ENCODE results near the gene TRERF1. TPM values are rescaled to one million over a fixed set of nuclear protein-coding genes. Genes with fewer than 3 reads are reported as not detected.

Gene TRERF1
- total RNA-seq, 1 donor from 2014 or later, result 7.9 TPM

DNA sequence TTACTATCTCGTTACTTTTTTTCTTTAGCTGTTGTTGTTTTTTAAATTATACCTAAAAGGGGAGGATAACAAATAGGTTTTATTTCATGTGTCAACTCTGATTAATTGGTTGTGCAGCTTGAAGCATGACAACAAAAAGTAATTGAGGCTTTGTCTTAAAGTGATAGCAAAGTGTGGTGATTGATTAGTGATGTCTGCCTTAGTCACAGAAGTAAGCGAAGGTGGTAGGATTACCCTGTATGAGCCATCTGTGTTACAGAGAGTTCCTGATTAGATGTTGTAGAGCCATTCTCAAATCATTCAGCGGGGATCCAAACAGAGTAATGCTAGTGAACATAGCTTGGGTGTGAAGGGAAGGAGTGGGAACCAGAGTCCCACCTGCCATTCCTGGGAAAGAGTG, 219.7 kb downstream of the TRERF1 start:
- H3K36me3 Mint-ChIP-seq (ENCODE audit: insufficient read depth), result no peaks in the 10 kb centered on the region
- H3K27ac Mint-ChIP-seq, result no peak overlapping the region
- no peaks in the 10 kb centered on the region for H3K9me3 Mint-ChIP-seq (ENCODE audit: low read depth)
- no peaks in the 10 kb centered on the region for H3K27me3 Mint-ChIP-seq
- no peak for DNase-seq (ENCODE audit: low spot score, unreplicated experiment)
- no peak overlapping the region for H3K4me3 Mint-ChIP-seq (ENCODE audit: low read depth)
- H3K4me1 Mint-ChIP-seq (ENCODE audit: low read depth), result peaks cover 8% of the 10 kb centered on the region
- TF ChIP-seq, protein P1, sequence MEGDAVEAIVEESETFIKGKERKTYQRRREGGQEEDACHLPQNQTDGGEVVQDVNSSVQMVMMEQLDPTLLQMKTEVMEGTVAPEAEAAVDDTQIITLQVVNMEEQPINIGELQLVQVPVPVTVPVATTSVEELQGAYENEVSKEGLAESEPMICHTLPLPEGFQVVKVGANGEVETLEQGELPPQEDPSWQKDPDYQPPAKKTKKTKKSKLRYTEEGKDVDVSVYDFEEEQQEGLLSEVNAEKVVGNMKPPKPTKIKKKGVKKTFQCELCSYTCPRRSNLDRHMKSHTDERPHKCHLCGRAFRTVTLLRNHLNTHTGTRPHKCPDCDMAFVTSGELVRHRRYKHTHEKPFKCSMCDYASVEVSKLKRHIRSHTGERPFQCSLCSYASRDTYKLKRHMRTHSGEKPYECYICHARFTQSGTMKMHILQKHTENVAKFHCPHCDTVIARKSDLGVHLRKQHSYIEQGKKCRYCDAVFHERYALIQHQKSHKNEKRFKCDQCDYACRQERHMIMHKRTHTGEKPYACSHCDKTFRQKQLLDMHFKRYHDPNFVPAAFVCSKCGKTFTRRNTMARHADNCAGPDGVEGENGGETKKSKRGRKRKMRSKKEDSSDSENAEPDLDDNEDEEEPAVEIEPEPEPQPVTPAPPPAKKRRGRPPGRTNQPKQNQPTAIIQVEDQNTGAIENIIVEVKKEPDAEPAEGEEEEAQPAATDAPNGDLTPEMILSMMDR (IDR thresholded peaks at IDR 0.05; ENCODE audit: unreplicated experiment), result no peak

DNA sequence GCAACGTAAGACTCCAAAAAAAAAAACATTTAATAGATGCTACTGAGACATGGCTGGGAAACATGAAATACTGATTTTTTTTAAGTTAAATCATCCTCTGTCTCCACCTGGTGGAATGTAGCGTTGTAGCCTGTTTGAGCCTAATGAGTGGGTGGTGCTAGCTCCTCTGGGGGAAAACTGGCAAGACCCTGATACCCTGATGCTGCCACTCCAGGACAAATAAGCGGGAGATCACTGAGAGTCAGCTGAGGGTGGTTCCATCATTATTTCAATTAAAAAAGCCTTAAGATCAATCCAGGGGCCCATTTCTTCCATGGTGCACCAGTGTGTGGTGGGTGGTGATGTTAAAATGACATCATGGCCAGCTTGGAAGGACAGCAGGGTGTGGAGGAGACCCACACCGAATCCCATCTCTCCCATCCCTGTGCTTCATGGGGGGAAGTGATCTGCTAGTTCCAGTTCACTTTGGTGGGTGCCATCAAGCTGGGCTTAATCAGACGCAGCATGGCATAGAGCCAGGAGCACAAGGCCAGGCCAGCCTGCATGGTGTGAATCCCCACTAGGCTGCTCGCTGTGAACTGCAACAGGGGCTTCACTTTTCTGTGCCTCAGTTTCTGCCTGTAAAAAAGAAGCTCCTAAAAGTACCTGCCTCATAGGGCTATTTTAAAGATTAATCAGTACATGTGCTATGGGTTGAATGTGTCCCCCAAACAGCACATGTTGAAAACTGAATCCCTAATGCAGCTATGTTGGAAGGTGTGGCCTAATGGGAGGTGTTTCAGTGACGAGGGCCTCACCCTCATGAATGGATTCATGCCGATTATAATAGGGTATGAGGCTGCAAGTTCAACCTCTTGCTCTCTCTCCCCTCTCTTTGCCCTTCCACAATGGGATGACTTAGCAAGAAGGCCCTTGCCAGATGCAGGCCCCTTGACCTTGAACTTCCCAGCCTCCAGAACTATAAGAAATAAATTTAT, 221.1 kb downstream of the TRERF1 start:
- no peak for DNase-seq (ENCODE audit: low spot score, unreplicated experiment)

DNA sequence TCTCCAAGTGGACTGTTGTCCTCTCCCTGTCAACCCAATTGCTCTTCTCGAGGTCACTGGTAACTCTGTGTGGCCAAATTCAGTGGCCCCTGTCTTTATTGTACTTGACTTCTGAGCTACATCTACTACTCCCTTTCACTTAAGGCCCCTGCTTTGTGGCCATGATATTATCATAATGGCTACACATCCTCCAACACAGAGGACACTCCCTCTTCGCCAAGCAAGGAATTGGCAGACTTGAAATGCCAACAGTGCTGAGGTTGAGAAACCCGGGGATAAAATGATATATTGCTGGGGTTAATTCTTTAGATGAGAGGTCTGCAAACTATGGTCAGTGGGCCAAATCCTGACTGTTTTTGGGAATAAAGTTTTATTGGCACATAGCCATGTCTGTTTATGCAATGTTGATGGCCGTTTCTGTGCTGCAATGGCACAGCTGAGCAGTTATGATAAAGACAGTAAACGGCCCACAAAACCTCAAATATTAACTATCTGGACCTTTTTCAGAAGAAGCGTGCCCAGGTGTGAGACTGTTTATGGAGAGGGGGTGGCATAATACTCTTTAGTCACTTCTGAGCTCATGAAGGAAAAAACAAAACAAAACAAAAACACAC, 222.1 kb downstream of the TRERF1 start:
- no peaks in the 10 kb centered on the region for H3K27me3 Mint-ChIP-seq
- no peak overlapping the region for H3K4me3 Mint-ChIP-seq (ENCODE audit: low read depth)
- TF ChIP-seq, protein P1 (IDR thresholded peaks at IDR 0.05; ENCODE audit: unreplicated experiment), result no peak
- no peak overlapping the region for H3K27ac Mint-ChIP-seq
- no peaks in the 10 kb centered on the region for H3K9me3 Mint-ChIP-seq (ENCODE audit: low read depth)
- H3K4me1 Mint-ChIP-seq (ENCODE audit: low read depth), result peaks cover 19% of the 10 kb centered on the region
- no peak for DNase-seq (ENCODE audit: low spot score, unreplicated experiment)
- H3K36me3 Mint-ChIP-seq (ENCODE audit: insufficient read depth), result no peaks in the 10 kb centered on the region

More for the DNA sequence above, 221.1 kb downstream of the TRERF1 start:
- H3K9me3 Mint-ChIP-seq (ENCODE audit: low read depth), result no peaks in the 10 kb centered on the region
- TF ChIP-seq, protein P1 (IDR thresholded peaks at IDR 0.05; ENCODE audit: unreplicated experiment), result peak; percentile 50
- no peak overlapping the region for H3K4me3 Mint-ChIP-seq (ENCODE audit: low read depth)
- no peaks in the 10 kb centered on the region for H3K27me3 Mint-ChIP-seq
- H3K4me1 Mint-ChIP-seq (ENCODE audit: low read depth), result peaks cover 19% of the 10 kb centered on the region
- no peak overlapping the region for H3K27ac Mint-ChIP-seq
- H3K36me3 Mint-ChIP-seq (ENCODE audit: insufficient read depth), result no peaks in the 10 kb centered on the region

DNA sequence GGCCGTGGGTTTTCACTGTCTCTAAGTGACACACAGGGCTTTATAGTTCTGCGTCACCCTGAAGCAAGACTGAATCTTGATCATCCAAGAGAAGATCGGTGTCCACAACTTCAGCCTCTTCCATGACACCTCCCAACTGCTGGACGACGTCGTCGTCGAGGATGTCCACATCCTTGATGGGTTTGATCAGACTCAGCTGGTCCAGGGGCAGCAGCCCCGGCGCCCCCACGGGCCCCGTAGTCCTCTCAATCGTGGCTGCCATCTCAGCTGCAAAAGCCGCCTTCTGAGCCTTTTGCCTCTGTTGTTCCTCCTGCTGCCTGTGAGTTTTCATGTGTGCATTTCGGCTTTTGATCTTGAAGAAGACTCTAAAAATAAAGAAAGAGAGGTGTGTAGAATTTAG, 223.4 kb downstream of the TRERF1 start:
- H3K4me3 Mint-ChIP-seq (ENCODE audit: low read depth), result no peak overlapping the region
- no peak overlapping the region for H3K27ac Mint-ChIP-seq
- no peaks in the 10 kb centered on the region for H3K36me3 Mint-ChIP-seq (ENCODE audit: insufficient read depth)
- H3K4me1 Mint-ChIP-seq (ENCODE audit: low read depth), result peaks cover 22% of the 10 kb centered on the region
- no peaks in the 10 kb centered on the region for H3K9me3 Mint-ChIP-seq (ENCODE audit: low read depth)
- TF ChIP-seq, protein P1 (IDR thresholded peaks at IDR 0.05; ENCODE audit: unreplicated experiment), result no peak
- no peaks in the 10 kb centered on the region for H3K27me3 Mint-ChIP-seq
- DNase-seq (ENCODE audit: low spot score, unreplicated experiment), result no peak

DNA sequence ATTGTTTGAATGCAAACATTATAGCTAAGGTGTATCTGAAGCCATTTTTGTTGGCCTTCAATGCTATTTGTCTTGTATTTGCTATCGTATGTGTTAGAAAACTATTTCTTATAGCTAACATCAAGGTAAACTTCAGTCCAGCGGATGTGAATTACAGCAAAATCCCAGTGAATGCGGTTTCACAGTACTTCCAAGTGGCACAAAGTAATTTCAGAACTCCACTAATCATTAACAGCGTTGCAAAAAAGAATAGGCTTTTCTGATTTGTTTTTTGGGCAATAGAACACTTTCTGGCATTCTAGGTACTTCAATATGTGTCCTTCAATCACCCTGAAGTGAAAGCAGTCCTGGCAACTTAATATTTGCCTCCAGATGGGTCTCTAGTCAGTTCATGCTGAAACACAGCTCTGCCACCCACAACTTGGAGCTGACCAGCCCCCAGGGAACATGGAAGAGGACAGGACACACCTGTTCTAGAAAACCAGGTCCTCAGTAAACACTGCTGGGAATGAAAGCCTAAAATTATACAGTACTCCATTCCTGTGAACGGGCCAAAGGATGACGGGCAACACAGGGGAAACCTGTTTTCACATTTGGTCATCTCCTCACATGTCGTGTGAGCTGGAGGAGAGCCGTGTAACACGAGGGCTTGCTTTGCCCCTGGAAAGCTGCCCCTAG, 224.4 kb downstream of the TRERF1 start:
- TF ChIP-seq, protein P1 (IDR thresholded peaks at IDR 0.05; ENCODE audit: unreplicated experiment), result no peak
- no peaks in the 10 kb centered on the region for H3K27me3 Mint-ChIP-seq
- no peak for DNase-seq (ENCODE audit: low spot score, unreplicated experiment)
- no peaks in the 10 kb centered on the region for H3K9me3 Mint-ChIP-seq (ENCODE audit: low read depth)
- H3K36me3 Mint-ChIP-seq (ENCODE audit: insufficient read depth), result no peaks in the 10 kb centered on the region
- H3K4me1 Mint-ChIP-seq (ENCODE audit: low read depth), result peaks cover 22% of the 10 kb centered on the region
- no peak overlapping the region for H3K4me3 Mint-ChIP-seq (ENCODE audit: low read depth)
- peak overlapping the region; percentile 82 for H3K27ac Mint-ChIP-seq
